GM10847 (cell line): ENCODE data around the gene SMAP2.

Experiments
- POLR2A ChIP-seq: IDR thresholded peaks from 2 replicates; pipeline ENCODE4 v1.6.1; 2011; ENCODE audit not compliant: insufficient read length; ENCODE audit errors: extremely low read depth

SMAP2 gene

GRCh38 chr1:40373323-40374283 lies at the start of gene SMAP2:
SMAP2 (plus strand) TSS chr1:40373727; CDS start chr1:40374121, 394 bp downstream.
- peak; percentile 81 for TF ChIP-seq POLR2A

- TF ChIP-seq POLR2A, result no peak
Measured at GRCh38 chr1:40332695-40333094, 40.8 kb upstream of the SMAP2 start.

GRCh38 chr1:40337443-40337842 lies 36.1 kb upstream of the SMAP2 start:
- no peak for TF ChIP-seq POLR2A

GRCh38 chr1:40338745-40339419 lies 34.6 kb upstream of the SMAP2 start:
- no peak for TF ChIP-seq POLR2A

- TF ChIP-seq POLR2A, result no peak
Measured at GRCh38 chr1:40339420-40340323, 33.9 kb upstream of the SMAP2 start.

- TF ChIP-seq POLR2A, result no peak
Measured at GRCh38 chr1:40341491-40342380, 31.8 kb upstream of the SMAP2 start.

GRCh38 chr1:40344597-40344996 lies 28.9 kb upstream of the SMAP2 start:
- TF ChIP-seq POLR2A, result no peak

- no peak for TF ChIP-seq POLR2A
Measured at GRCh38 chr1:40350391-40350790, 23.1 kb upstream of the SMAP2 start.

- TF ChIP-seq POLR2A, result no peak
Measured at GRCh38 chr1:40351124-40351523, 22.4 kb upstream of the SMAP2 start.

GRCh38 chr1:40352126-40352525 lies 21.4 kb upstream of the SMAP2 start:
- no peak for TF ChIP-seq POLR2A

- TF ChIP-seq POLR2A, result no peak
Measured at GRCh38 chr1:40353082-40353481, 20.4 kb upstream of the SMAP2 start.

- no peak for TF ChIP-seq POLR2A
Measured at GRCh38 chr1:40357625-40358024, 15.9 kb upstream of the SMAP2 start.

- TF ChIP-seq POLR2A, result no peak
Measured at GRCh38 chr1:40360631-40361030, 12.9 kb upstream of the SMAP2 start.

GRCh38 chr1:40361201-40361600 lies 12.3 kb upstream of the SMAP2 start:
- no peak for TF ChIP-seq POLR2A
